ENCODE results near the gene LRRC1.
A peak's percentile ranks its signal among the peaks of the same experiment; 100 is the strongest.

The LRRC1 gene

DNA sequence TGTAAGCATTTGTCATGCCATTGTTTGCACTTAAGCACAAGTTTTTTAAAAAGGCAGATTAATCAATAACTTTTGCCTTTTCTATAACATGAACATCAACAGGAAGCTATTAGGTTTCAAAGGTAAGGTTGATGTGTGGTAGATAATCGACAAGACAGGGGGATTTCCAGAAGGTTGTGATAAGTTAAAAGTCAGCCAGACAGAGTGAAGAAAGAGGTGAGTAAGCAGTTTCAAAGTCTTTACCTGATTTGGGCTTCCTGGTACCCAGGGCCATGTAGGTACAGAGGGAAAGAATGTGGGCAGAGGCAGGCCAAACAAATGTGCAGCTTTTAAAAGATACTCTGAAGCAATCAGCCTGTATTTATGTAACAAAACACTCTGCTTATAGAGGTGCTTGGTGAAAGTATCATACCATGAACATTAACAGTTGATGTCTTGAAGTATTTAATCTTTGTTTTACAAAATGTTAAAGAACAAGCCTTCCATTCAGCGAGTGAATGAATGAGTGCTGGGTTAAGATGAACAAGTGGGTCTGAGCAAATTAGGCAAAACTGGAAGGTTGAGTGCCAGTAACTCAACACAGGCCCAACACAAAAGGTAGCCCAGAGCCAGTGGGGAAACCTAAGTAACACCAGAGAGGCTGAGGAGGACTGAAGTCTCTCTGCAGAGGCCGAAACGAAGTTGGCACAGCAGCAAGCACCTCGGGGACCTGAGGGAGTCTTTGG lies 60.2 kb downstream of the LRRC1 start:
- H3K27me3 Mint-ChIP-seq: no peaks in the 10 kb centered on the region
- H3K27ac Mint-ChIP-seq: no peak overlapping the region
- H3K4me3 Mint-ChIP-seq: no peak overlapping the region
- peaks cover 2% of the 10 kb centered on the region for H3K9me3 Mint-ChIP-seq
- peaks cover 14% of the 10 kb centered on the region for H3K36me3 Mint-ChIP-seq
- ATAC-seq (ENCODE audit: low read depth) (no peak), DNase-seq (ENCODE audit: low spot score in 2 of 2) (no peak)
- peaks cover 9% of the 10 kb centered on the region for H3K4me1 Mint-ChIP-seq

DNA sequence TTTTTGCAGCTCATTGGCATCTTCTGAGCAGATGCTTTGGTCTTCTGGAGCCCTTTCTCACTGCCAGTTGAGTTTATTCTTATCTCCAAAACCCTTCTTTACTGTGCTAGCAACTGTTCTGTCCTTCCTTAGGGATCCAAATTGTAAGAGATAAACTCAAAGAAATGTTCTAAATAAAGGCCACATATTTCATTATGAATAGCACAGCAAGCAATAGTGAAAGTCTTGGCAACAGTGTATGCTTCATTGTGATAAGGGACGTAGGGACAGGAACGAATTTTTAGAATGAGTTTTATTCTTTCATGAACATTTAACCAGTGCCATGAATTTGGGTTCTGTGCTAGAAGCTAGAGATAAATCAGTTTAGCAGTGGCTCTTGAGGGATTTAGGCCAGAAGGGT lies 61.1 kb downstream of the LRRC1 start:
- H3K4me1 Mint-ChIP-seq: peaks cover 9% of the 10 kb centered on the region
- H3K4me3 Mint-ChIP-seq: no peak overlapping the region
- H3K9me3 Mint-ChIP-seq: peaks cover 2% of the 10 kb centered on the region
- no peak for ATAC-seq (ENCODE audit: low read depth)
- H3K27ac Mint-ChIP-seq: no peak overlapping the region
- no peak for DNase-seq (ENCODE audit: low spot score in 2 of 2)
- H3K36me3 Mint-ChIP-seq: peaks cover 10% of the 10 kb centered on the region
- H3K27me3 Mint-ChIP-seq: no peaks in the 10 kb centered on the region

DNA sequence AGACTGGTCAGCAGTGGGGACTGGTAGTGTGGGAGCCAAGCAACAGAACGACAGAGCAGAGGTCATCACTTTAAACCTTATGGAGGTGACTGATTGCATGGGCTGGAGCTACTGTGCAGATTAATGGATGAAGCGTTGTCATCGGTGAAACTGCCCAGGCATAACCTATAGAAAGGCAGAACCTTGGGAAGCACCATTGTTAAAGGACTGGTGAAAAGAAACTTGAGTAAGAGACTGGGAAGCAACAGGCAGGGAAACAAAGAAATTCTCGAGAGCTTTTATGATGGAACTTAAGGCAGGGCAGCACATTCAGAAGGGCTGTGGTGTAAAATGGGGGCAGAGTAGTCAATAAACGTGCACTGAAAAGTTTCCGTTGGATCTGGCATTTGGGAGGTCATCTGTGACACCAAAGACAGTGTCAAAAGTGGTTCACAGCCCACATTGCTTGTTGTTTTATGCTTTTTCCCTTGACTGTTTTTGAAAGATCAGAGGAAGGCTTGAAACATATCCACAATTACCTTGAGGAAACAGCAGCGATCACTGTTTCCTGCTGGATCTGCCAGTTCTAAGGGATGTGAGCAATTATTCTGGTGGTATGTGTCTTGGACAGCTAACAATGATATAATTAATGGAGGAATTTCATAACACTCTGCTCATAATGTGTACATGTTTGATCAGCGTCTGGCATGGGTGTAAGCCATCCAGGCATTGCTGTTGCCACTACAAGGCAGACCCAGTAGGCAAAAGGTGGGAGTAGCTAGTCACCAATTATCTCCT lies 62.7 kb downstream of the LRRC1 start:
- Mint-ChIP-seq H3K27ac (no peak overlapping the region), H3K9me3 (no peaks in the 10 kb centered on the region), H3K27me3 (no peaks in the 10 kb centered on the region), H3K36me3 (peaks cover 5% of the 10 kb centered on the region), H3K4me3 (no peak overlapping the region), H3K4me1 (peaks cover 9% of the 10 kb centered on the region)
- DNase-seq (ENCODE audit: low spot score in 2 of 2) (no peak), ATAC-seq (ENCODE audit: low read depth) (no peak)

DNA sequence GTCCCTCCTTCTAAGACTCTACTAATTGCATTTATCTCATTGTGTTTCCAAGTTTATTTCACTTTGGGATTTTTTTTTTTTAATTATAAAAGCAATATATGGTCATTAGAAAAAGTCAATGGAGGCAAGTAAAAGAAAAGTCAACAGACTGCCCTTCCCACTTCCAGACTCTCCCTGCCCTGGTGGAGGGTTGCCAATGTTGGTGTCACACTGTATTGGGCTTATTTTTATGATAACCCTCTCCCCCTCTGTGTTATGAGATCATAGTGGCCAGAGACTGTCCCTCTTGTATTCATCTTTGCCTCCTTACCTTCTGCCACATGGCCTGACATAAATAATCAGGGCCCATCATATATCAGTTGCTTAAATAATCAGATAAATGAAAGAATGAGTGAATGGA lies 63.4 kb downstream of the LRRC1 start:
- Mint-ChIP-seq H3K4me1 (peaks cover 9% of the 10 kb centered on the region), H3K4me3 (no peak overlapping the region), H3K9me3 (no peaks in the 10 kb centered on the region), H3K36me3 (peaks cover 5% of the 10 kb centered on the region), H3K27ac (no peak overlapping the region), H3K27me3 (no peaks in the 10 kb centered on the region)
- DNase-seq (ENCODE audit: low spot score in 2 of 2): no peak
- no peak for ATAC-seq (ENCODE audit: low read depth)

DNA sequence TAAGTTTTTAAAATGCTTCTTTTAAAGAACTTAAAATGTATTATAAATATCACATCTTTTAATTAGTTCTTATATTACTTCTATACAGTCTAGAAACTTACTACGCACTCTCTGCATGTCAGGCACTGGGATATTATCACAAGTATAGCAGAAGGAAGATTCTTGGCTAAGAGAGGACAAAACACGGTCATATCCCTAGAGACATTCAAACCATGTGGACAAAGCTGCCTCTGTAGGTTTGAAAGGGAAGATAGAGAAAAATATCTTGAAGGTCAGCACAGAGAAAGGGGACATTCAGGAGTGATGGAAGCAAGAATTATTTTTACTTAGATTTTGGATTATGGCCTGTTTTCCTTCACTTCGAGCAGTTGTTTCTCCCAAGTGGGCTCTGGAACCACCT lies 64.1 kb downstream of the LRRC1 start:
- H3K4me3 Mint-ChIP-seq: no peak overlapping the region
- ATAC-seq (ENCODE audit: low read depth): no peak
- H3K9me3 Mint-ChIP-seq: no peaks in the 10 kb centered on the region
- no peak overlapping the region for H3K27ac Mint-ChIP-seq
- H3K27me3 Mint-ChIP-seq: no peaks in the 10 kb centered on the region
- no peak for DNase-seq (ENCODE audit: low spot score in 2 of 2)
- peaks cover 5% of the 10 kb centered on the region for H3K36me3 Mint-ChIP-seq
- peaks cover 9% of the 10 kb centered on the region for H3K4me1 Mint-ChIP-seq

DNA sequence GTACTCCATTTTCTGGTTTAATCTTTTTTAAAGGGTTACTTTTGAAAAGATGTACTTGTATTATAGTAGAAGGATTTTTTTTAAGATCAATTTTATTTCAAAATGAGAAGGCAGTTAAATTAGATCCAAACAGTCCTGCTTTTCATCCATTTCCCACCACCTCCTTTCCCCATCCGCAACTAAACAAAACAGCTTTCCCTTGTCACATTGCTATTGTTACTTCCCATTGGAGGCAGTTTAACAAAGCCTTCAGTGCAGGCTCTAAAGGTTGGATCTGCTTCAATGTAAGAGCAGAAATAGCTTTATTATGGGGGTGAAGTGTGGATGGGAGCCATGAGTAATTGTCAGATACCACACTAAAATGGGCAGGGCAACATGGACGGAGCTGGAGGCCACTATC lies 65.7 kb downstream of the LRRC1 start:
- peaks cover 7% of the 10 kb centered on the region for H3K4me1 Mint-ChIP-seq
- H3K27me3 Mint-ChIP-seq: no peaks in the 10 kb centered on the region
- no peak overlapping the region for H3K4me3 Mint-ChIP-seq
- H3K36me3 Mint-ChIP-seq: peaks cover 2% of the 10 kb centered on the region
- H3K27ac Mint-ChIP-seq: no peak overlapping the region
- H3K9me3 Mint-ChIP-seq: no peaks in the 10 kb centered on the region
- ATAC-seq (ENCODE audit: low read depth) (no peak), DNase-seq (ENCODE audit: low spot score in 2 of 2) (no peak)

DNA sequence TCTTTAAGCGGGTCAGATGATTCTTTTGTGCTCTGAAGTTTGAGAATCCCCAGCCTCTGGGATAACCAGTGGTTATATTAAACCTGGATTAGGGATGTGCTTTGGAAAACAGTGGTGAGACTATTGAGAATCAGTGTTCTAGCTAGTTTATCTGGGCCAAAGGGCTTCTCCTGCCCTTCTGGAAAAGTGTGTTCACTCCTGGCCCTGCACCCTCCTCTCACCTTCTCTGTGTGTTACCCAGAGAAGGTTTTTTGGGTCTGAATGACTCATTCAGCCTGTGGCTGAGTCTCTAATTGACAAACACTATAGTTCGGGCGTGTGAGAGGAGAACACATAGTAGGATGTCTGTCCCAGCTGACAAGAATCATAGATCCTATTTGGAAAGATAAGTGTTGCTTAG lies 66.7 kb downstream of the LRRC1 start:
- no peak for DNase-seq (ENCODE audit: low spot score in 2 of 2)
- H3K27ac Mint-ChIP-seq: no peak overlapping the region
- no peak for ATAC-seq (ENCODE audit: low read depth)

DNA sequence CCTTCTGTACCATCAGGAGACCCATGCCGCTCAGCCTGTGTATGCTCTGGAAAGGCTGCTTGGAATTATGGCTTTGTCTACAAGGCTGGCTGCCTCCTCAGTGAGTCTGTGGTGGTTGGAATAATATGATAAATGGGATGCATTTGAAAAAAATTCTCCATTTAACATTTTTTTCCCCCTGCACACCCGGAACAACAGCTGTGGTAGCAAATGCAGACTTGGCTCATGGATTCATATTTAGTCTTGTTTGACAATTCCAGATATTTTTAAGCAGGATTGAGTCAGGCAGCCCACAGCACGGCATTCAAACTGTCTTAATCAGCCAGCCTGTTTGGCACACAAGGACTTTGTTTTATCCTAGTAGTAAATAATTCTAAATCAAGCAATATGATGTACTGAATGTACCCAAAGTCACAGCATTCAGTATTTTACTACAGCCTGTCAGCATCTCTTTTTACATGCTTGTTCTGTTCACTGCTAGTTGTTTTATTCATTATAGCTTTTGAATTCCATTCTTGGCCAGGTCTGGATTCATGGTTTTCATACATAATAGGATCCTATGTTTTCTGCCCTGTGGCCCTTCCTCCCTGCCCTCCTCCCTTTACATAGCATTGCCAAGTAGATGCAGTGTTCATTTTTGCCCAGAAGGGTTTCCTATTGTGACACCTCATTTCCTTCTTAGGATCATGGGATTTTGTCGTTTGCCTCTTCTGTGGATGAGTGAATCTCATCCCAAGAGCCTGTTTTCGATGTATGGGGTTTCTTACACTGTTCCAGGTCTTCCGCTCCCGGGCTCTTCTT lies 68.1 kb downstream of the LRRC1 start:
- Mint-ChIP-seq H3K27me3 (no peaks in the 10 kb centered on the region), H3K27ac (no peak overlapping the region), H3K4me1 (peaks cover 5% of the 10 kb centered on the region), H3K4me3 (no peak overlapping the region), H3K36me3 (no peaks in the 10 kb centered on the region), H3K9me3 (no peaks in the 10 kb centered on the region)
- no peak for DNase-seq (ENCODE audit: low spot score in 2 of 2)
- ATAC-seq (ENCODE audit: low read depth): no peak

More for the DNA sequence above, 66.7 kb downstream of the LRRC1 start:
- Mint-ChIP-seq H3K4me3 (no peak overlapping the region), H3K9me3 (no peaks in the 10 kb centered on the region), H3K36me3 (peaks cover 2% of the 10 kb centered on the region), H3K4me1 (peaks cover 7% of the 10 kb centered on the region), H3K27me3 (no peaks in the 10 kb centered on the region)

DNA sequence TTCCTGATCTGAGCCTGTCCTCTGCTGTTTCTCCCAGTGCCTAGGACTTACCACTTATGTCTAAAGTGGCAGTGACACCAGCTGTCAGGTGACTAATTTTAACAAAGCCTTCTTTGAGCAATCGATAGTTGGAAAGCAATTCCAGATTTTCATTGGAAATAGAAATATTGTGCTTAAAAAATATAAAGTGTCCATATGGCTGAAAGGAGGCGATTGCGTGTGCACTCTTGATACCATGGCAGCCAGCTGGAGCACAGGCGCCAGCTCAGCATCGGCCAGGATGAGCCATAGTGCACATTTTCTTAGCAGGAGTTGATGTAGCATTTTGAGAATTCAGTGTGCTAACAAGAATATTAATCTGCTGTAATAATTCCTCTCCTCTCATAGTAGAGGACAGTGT lies 70.0 kb downstream of the LRRC1 start:
- ATAC-seq (ENCODE audit: low read depth): no peak
- H3K4me1 Mint-ChIP-seq: peaks cover 7% of the 10 kb centered on the region
- H3K27ac Mint-ChIP-seq: no peak overlapping the region

DNA sequence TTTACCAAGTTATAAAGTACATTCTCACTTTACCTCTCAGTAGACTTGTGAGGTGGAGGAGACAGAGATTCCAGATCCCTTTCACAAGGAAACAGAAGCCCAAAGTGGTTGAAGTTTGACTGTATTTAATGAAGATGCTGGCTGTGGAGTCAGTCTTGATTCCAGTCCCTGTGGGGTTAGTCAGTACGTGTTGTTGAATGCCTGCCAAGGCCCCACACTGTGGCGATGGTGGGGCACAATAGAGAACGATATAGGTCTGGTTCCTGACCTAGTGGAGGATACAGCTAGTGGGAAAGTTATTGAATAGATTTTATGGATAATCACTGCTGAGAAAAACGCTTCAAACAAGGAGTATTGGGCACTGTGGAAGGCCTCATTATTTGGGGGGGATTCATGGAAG lies 71.4 kb downstream of the LRRC1 start:
- Mint-ChIP-seq H3K36me3 (no peaks in the 10 kb centered on the region), H3K27me3 (no peaks in the 10 kb centered on the region), H3K4me3 (no peak overlapping the region), H3K27ac (no peak overlapping the region), H3K4me1 (peaks cover 12% of the 10 kb centered on the region), H3K9me3 (no peaks in the 10 kb centered on the region)
- no peak for DNase-seq (ENCODE audit: low spot score in 2 of 2)
- no peak for ATAC-seq (ENCODE audit: low read depth)

More for the DNA sequence above, 70.0 kb downstream of the LRRC1 start:
- no peak overlapping the region for H3K4me3 Mint-ChIP-seq
- no peaks in the 10 kb centered on the region for H3K27me3 Mint-ChIP-seq
- H3K36me3 Mint-ChIP-seq: no peaks in the 10 kb centered on the region
- no peak for DNase-seq (ENCODE audit: low spot score in 2 of 2)
- no peaks in the 10 kb centered on the region for H3K9me3 Mint-ChIP-seq

DNA sequence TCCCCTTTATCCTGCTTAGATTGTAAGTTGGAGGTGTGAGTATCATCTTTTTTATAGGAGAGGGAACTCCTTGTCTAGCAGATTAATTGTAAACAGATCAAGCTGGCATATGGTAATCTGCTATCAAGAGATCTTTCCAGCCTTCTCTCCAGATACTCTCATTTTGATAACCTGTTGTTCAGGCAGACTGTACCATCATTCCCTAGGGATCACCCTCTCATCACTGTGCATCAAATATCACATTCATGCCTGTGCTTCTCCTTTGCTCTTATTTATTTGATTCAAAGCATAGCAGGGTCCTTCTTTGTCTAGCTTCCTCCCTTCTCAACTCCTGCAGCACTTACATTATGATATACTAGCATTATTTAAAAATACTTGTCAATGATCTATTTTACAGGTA lies 73.8 kb downstream of the LRRC1 start:
- no peaks in the 10 kb centered on the region for H3K27me3 Mint-ChIP-seq
- H3K4me3 Mint-ChIP-seq: no peak overlapping the region
- H3K36me3 Mint-ChIP-seq: peaks cover 2% of the 10 kb centered on the region
- peaks cover 12% of the 10 kb centered on the region for H3K4me1 Mint-ChIP-seq
- ATAC-seq (ENCODE audit: low read depth): no peak
- DNase-seq (ENCODE audit: low spot score in 2 of 2): no peak
- no peaks in the 10 kb centered on the region for H3K9me3 Mint-ChIP-seq
- peak overlapping the region; percentile 5 for H3K27ac Mint-ChIP-seq

DNA sequence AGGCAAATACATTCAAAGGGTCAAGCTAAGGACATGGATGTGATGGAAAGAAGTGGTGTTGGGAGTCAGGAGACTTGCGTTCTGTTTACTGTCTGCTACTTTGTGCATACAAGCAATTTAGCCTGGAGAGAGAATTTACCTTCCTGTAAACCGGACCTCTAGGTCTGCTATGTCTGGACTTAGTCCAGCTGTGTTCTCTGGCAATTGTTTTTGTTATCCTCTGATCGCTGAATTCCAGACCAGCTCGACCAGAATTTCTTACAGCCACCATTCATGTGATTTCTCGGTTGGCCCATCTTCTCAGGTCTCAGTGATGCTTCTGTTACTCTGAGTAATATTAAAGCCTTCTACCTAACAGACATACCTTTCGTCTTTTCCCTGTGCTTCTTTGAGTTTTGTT lies 75.2 kb downstream of the LRRC1 start:
- H3K36me3 Mint-ChIP-seq: peaks cover 4% of the 10 kb centered on the region
- no peak for ATAC-seq (ENCODE audit: low read depth)
- no peaks in the 10 kb centered on the region for H3K27me3 Mint-ChIP-seq

DNA sequence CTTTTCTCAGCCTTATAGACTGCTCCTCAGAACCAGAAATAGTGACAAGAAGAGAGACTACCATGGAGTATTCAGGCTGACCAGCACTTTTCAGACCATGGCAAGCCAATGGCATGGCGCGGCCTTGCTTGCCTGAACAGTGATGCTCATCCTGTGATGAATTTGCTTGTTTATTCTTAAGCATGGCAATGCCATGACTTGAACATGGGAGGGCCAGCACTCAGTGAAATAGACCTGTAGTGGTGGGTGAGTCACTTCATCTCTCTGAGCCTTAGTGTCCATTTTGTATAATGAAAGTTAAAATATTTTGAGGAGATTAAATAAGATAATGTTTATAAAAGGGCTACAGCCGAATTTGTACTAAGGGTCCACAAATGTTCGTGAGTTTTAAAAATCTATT lies 79.1 kb downstream of the LRRC1 start:
- H3K4me1 Mint-ChIP-seq: peaks cover 5% of the 10 kb centered on the region
- peaks cover 14% of the 10 kb centered on the region for H3K36me3 Mint-ChIP-seq
- DNase-seq (ENCODE audit: low spot score in 2 of 2) (no peak), ATAC-seq (ENCODE audit: low read depth) (no peak)
- H3K27me3 Mint-ChIP-seq: no peaks in the 10 kb centered on the region
- peaks cover 2% of the 10 kb centered on the region for H3K9me3 Mint-ChIP-seq
- no peak overlapping the region for H3K4me3 Mint-ChIP-seq
- H3K27ac Mint-ChIP-seq: no peak overlapping the region

More for the DNA sequence above, 75.2 kb downstream of the LRRC1 start:
- Mint-ChIP-seq H3K4me3 (no peak overlapping the region), H3K9me3 (no peaks in the 10 kb centered on the region), H3K27ac (no peak overlapping the region), H3K4me1 (peaks cover 10% of the 10 kb centered on the region)
- no peak for DNase-seq (ENCODE audit: low spot score in 2 of 2)

DNA sequence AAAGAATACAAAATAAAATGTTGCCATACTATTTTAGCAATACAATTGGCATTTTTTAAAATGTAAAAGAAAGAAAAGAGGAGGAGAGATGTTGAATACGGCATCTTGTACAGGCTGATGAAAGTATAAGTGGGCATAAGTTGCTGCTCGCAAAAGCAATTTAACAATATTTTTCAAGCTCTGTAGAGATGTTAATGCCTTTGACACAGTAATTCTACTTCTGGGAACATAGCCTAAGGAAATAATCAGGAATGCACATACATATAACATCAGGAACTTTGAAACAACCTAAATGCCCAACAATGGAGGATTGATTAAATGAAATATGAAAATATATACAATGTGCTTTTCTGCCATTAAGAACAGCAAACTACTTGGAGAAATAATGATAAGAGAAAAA lies 80.2 kb downstream of the LRRC1 start:
- peaks cover 5% of the 10 kb centered on the region for H3K4me1 Mint-ChIP-seq
- no peak overlapping the region for H3K27ac Mint-ChIP-seq
- H3K27me3 Mint-ChIP-seq: no peaks in the 10 kb centered on the region
- ATAC-seq (ENCODE audit: low read depth) (no peak), DNase-seq (ENCODE audit: low spot score in 2 of 2) (no peak)
- H3K36me3 Mint-ChIP-seq: peaks cover 17% of the 10 kb centered on the region
- H3K4me3 Mint-ChIP-seq: no peak overlapping the region
- H3K9me3 Mint-ChIP-seq: peaks cover 2% of the 10 kb centered on the region

Data from memory B cell (primary cell).